SH-SY5Y (cell line): ENCODE data around the gene SHTN1.

Experiments
- GATA2 ChIP-seq: IDR thresholded peaks from 2 replicates; pipeline ENCODE4 v1.6.1; 2011; ENCODE audit warnings: mild to moderate bottlenecking, low read depth, low read length
- GATA3 ChIP-seq: IDR thresholded peaks from 2 replicates; pipeline ENCODE4 v1.6.1; 2011; ENCODE audit warnings: low read depth, mild to moderate bottlenecking, low read length, moderate library complexity

- no peak for TF ChIP-seq GATA2
- TF ChIP-seq GATA3, result no peak
These were observed 168.9 kb downstream of the SHTN1 start for GRCh38 chr10:116836083-116836482.
